Activated T-cell treated with anti-CD3 and anti-CD28 coated beads for 48 hours (primary cell): ENCODE measurements around the gene RASSF9.

Source experiments
- DNase-seq: peaks from one replicate; pipeline ENCODE4 v3.0.0-alpha.2; 2020; ENCODE audit warnings: low read depth

The RASSF9 gene

GRCh38 chr12:85836197-85837090 lies at the start of gene RASSF9:
Gene RASSF9 (minus strand): TSS chr12:85836409. CDS start chr12:85836201, 208 bp downstream.
- DNase-seq = no peak

DNA sequence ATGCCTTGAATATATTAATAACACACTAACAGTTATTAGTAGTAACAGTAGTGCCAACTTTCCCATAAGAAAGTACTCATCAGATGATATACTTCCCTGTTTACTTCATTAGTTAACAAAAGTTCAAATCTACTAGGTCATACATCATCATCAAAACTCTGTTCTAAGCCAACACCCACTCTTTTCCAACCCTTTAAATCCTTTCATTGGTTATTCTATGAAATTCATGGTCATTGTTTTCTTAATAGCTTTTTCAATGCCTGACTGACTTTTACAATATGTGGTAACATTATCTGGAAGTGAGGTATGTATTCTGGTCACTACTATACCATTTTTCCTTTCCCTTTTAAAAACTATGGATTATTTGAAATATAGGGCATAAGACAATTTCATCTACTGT lies 47.6 kb upstream of the RASSF9 start:
- DNase-seq = no peak

- DNase-seq = no peak
Observed at GRCh38 chr12:85877459-85877858, 41.2 kb upstream of the RASSF9 start.

GRCh38 chr12:85874031-85874461 lies 37.8 kb upstream of the RASSF9 start, which contains the start of gene NTS:
Gene NTS (plus strand): TSS chr12:85874295. CDS start chr12:85874404, 109 bp downstream.
- no peak for DNase-seq

- no peak for DNase-seq
Observed at GRCh38 chr12:85872497-85873091, 36.4 kb upstream of the RASSF9 start.

GRCh38 chr12:85866986-85867776 lies 31.0 kb upstream of the RASSF9 start:
- DNase-seq = no peak

GRCh38 chr12:85865890-85866289 lies 29.7 kb upstream of the RASSF9 start:
- DNase-seq = no peak

DNA sequence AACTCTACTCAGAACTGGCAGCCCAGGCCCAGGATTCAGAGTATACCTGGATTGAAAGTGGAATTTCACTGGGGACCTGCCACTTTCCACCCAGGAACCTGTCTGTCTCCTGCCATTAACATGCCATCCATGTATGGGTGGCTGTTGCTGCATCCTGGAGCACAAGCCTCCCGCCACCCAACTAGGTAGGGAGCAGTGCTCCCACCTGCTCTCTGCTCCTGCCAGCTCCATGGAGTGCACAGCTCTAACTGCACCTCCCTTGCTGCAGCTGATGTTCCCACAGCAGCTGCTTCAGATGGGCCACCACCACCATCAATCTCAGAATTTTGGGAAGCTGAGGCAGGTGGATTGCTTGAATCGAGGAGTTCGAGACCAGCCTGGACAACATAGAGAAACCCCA lies 20.8 kb upstream of the RASSF9 start:
- no peak for DNase-seq

- no peak for DNase-seq
Observed at GRCh38 chr12:85855305-85855704, 19.1 kb upstream of the RASSF9 start.

DNA sequence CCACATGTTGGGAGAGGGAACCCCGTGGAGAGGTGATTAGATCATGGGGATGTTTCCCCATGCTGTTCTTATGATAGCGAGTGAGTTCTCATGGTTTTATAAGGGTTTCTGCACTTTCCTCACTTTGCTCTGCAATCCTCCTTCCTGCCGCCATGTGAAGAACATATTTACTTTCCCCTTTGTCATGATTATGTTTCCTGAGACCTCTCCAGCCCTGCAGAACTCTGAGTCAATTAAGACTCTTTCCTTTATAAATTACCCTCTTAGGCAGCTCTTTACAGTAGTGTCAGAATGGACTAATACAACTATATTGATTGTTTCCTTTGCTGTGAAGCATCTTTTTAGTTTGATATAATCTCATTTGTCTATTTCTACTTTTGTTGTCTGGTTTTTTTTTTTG lies 13.1 kb upstream of the RASSF9 start:
- DNase-seq = no peak

DNA sequence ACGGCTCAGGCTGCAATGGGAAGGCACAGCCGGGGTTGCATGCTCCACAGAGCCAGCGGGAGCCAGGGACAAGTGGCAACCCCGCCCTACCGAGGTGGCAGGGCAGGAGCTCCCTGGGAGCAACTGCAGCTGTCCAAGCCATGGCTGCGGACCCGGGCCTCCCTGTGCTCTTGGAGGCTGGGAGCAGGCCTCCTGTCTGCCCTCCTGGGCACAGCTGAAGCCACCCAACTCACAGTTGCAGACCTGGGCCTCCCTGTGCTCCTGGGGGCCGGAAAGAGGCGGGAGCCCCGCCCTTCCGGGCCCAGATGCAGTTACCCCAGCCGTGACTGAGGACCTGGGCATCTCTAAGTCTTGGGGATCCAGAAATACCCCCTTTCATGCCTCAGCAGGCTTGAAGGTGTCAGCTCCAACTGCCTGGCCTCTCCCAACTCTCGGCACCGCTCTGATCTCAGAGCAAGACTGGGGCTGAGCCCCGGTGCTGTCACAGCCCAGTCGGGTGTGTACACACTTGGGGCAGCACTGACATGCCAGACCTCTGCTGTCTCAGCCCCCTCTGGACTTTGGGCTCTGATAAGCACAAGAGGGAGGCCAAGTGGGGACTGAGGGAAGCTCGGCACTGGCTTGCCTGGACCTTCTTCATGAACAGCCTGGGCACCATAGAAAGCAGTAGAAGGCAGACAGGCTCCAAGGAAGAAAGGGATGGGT lies 7.5 kb upstream of the RASSF9 start:
- DNase-seq = no peak

DNA sequence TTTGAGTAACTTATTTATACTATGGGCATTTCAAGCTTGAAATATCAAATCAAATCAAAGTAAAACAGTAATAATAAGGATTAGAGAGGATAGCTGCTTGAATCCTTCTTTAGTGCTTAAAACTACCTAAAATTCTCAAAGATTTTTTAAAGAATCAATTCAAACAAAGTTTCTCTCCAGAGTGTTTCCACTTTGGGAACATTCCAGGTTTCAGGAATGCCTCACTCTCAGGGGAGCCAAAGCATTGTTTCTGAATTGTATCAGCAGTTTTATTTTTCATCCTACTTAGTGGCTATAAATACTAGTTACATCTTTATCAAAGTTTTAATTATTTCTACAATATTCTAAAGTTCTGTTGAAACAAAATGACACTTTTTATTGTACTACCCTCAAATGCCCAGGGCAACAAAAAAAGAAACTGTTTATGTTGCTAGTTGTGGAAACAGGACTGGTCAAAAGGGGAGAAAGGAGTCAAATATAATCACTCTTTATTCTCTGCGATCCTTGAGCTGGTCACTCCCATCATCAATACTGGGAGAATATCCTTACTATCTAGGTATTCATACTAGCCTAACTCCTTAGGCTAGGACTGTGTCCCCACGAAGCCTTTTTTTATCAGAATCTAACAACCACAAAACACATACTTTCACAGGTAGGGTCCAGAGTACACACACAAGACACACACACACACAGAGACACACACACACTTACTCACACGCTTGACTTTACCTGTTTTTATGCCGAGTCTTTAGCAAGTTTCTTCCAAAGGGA lies 598 bp downstream of the RASSF9 start:
- no peak for DNase-seq

- DNase-seq = no peak
Observed at GRCh38 chr12:85834378-85834777, 1.8 kb downstream of the RASSF9 start.

- DNase-seq = no peak
Observed at GRCh38 chr12:85833579-85833978, 2.6 kb downstream of the RASSF9 start.

GRCh38 chr12:85831327-85831990 lies 4.8 kb downstream of the RASSF9 start:
- DNase-seq = no peak

GRCh38 chr12:85829391-85829790 lies 6.8 kb downstream of the RASSF9 start:
- DNase-seq = no peak

GRCh38 chr12:85828576-85828975 lies 7.6 kb downstream of the RASSF9 start:
- DNase-seq = no peak

GRCh38 chr12:85825746-85826145 lies 10.5 kb downstream of the RASSF9 start:
- no peak for DNase-seq

GRCh38 chr12:85823436-85824180 lies 12.6 kb downstream of the RASSF9 start:
- DNase-seq = no peak

GRCh38 chr12:85821759-85822158 lies 14.4 kb downstream of the RASSF9 start:
- no peak for DNase-seq
